A673 (cell line): ENCODE measurements around the gene SLBP. TPM values are rescaled to one million over a fixed set of nuclear protein-coding genes. Genes with fewer than 3 reads are reported as not detected.

Experiments
- BruUV-seq: library from RNA; stranded (reverse); fragments of 400-500 nt; replicated peaks from 2 replicates; lab custom pipeline; 2021; lab: Mats Ljungman, UMichigan
- CTCF ChIA-PET: fragments of 300-600 bp; sonication (Branson Sonifier 250); formaldehyde crosslinking; loops from one replicate; lab custom pipeline; 2022; ENCODE audit warnings: antibody characterized with exemption; lab: Charles Lee
- POLR2A ChIA-PET: fragments of 300-600 bp; sonication (Branson Sonifier 250); formaldehyde crosslinking; loops from one replicate; lab custom pipeline; 2022; ENCODE audit warnings: antibody characterized with exemption; ENCODE audit not compliant: low non-redundant PET; lab: Charles Lee
- DNase-seq: peaks from one replicate; pipeline ENCODE4 v3.0.0-alpha.2; 2015; ENCODE audit warnings: low spot score
- H3K27ac ChIP-seq: fragments of 200-600 bp; sonication (generic); 2 replicates; pipeline ENCODE4 v1.5.1; 2016; ENCODE audit warnings: mixed run types, low read depth, mild to moderate bottlenecking, mixed read lengths, antibody characterized with exemption, low read length; ENCODE audit not compliant: poor library complexity, severe bottlenecking
- H3K27me3 ChIP-seq: fragments of 200-600 bp; sonication (generic); replicated peaks from 2 replicates; pipeline ENCODE4 v1.6.1; 2017; ENCODE audit warnings: mixed run types, low read depth, mild to moderate bottlenecking, mixed read lengths, antibody characterized with exemption, low read length; ENCODE audit not compliant: insufficient read depth, poor library complexity
- H3K36me3 ChIP-seq: fragments of 200-600 bp; sonication (generic); 2 replicates; pipeline ENCODE4 v1.6.1; 2016; ENCODE audit warnings: mixed run types, mild to moderate bottlenecking, mixed read lengths, antibody characterized with exemption, low read length; ENCODE audit not compliant: insufficient read depth, poor library complexity, severe bottlenecking
- H3K4me1 ChIP-seq: fragments of 200-600 bp; sonication (generic); 2 replicates; pipeline ENCODE4 v1.6.1; 2017; ENCODE audit warnings: mixed run types, mild to moderate bottlenecking, mixed read lengths, antibody characterized with exemption, low read length; ENCODE audit not compliant: insufficient read depth, poor library complexity, severe bottlenecking
- H3K4me3 ChIP-seq: fragments of 200-600 bp; sonication (generic); 2 replicates; pipeline ENCODE4 v1.5.1; 2016; ENCODE audit warnings: low read depth, mixed run types, mild to moderate bottlenecking, mixed read lengths, low read length; ENCODE audit not compliant: poor library complexity, severe bottlenecking
- H3K9me3 ChIP-seq: fragments of 200-600 bp; sonication (generic); 2 replicates; pipeline ENCODE4 v1.6.1; 2016; ENCODE audit warnings: mixed run types, low read depth, mild to moderate bottlenecking, mixed read lengths, antibody characterized with exemption, low read length; ENCODE audit not compliant: poor library complexity, severe bottlenecking
- CTCF ChIP-seq: fragments of 300-800, 200-600 bp; sonication (generic); conservative IDR thresholded peaks from 2 replicates; pipeline ENCODE4 v1.5.1; 2017; ENCODE audit warnings: low read depth, mild to moderate bottlenecking, antibody characterized with exemption, low read length, moderate library complexity, mixed read lengths
- EZH2 ChIP-seq: fragments of 200-600 bp; sonication (generic); IDR thresholded peaks from 2 replicates; pipeline ENCODE4 v1.6.1; 2017; ENCODE audit warnings: borderline replicate concordance, low read depth, mild to moderate bottlenecking, mixed read lengths, antibody characterized with exemption, low read length; ENCODE audit not compliant: poor library complexity, severe bottlenecking
- intact Hi-C: fragments of 100-400 bp; cut with micrococcal nuclease; formaldehyde crosslinking; loops from one replicate; pipeline ENCODE4 v1.10.0; 2022; ENCODE audit not compliant: unreplicated experiment
- total RNA-seq: library from RNA; stranded (reverse); gene quantifications from 2 replicates; pipeline ENCODE4 v1.2.3, GENCODE V29; 2021

Gene SLBP
- total RNA-seq, 1 experiment from 2014 or later: 85.5 TPM

- CTCF ChIA-PET: interaction anchor here (0.6 kb wide), 1 partner anchor 82 kb away, joined by 6 read pairs; no protein-coding TSS in a partner anchor
- no TSS peak for BruUV-seq
- POLR2A ChIA-PET: no interaction called here
These were observed 43.2 kb upstream of the SLBP start for GRCh38 chr4:1755297-1755696.

DNA sequence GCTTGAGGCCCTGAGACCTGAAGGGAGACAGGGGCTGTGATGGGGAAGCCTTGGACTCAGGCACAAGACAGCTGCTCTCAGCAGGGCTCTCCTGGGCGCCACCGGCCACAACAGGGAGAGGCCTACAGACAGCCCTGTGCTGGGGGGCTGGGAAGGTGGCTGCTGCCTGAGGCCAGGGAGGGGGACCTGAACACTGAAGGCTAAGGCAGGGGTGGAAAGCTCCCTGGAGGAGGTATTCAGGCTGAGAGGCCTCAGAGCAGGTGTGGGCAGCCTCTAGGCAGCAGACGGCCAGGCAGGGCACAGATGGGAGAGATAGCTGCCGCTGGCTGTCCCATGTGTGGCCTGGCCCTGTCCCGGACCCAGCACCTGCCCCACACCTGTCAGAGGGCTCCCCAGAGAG lies 42.2 kb upstream of the SLBP start:
- H3K4me1 ChIP-seq: no peaks in the 10 kb centered on the region
- H3K9me3 ChIP-seq: no peaks in the 10 kb centered on the region
- no peak overlapping the region for H3K27ac ChIP-seq
- ChIA-PET CTCF (no interaction called here), POLR2A (no interaction called here)
- H3K27me3 ChIP-seq: no peaks in the 10 kb centered on the region
- BruUV-seq: no TSS peak
- intact Hi-C loops: no loop called here
- no peak for DNase-seq
- no peaks in the 10 kb centered on the region for H3K36me3 ChIP-seq
- TF ChIP-seq CTCF (no peak), EZH2 (no peak)
- no peak overlapping the region for H3K4me3 ChIP-seq

More at GRCh38 chr4:1755297-1755696, 43.2 kb upstream of the SLBP start:
- Histone ChIP-seq H3K4me3 (no peak overlapping the region), H3K36me3 (no peaks in the 10 kb centered on the region), H3K9me3 (no peaks in the 10 kb centered on the region), H3K27me3 (no peaks in the 10 kb centered on the region), H3K27ac (no peak overlapping the region), H3K4me1 (no peaks in the 10 kb centered on the region)
- no peak for DNase-seq
- TF ChIP-seq CTCF (no peak), EZH2 (no peak)
- intact Hi-C loops: no loop called here

GRCh38 chr4:1753697-1754311 lies 41.7 kb upstream of the SLBP start:
- no peak for TF ChIP-seq CTCF
- no peak for TF ChIP-seq EZH2
- ChIA-PET POLR2A (no interaction called here), CTCF (no interaction called here)
- no peaks in the 10 kb centered on the region for H3K27me3 ChIP-seq
- H3K36me3 ChIP-seq: no peaks in the 10 kb centered on the region
- DNase-seq: no peak
- H3K9me3 ChIP-seq: no peaks in the 10 kb centered on the region
- no peak overlapping the region for H3K27ac ChIP-seq
- no peak overlapping the region for H3K4me3 ChIP-seq
- BruUV-seq: no TSS peak
- intact Hi-C loops: no loop called here
- H3K4me1 ChIP-seq: no peaks in the 10 kb centered on the region
